Measurements from ENCODE around the gene THSD1.

GRCh38 chr13:52405369-52405766 is 604 bp downstream of the THSD1 start:
- TF ChIP-seq CTCF (IDR thresholded peaks at IDR 0.05 in 2 of 3, conservative IDR thresholded peaks at IDR 0.05 in 1 of 3; ENCODE audit: control insufficient read depth in 2 of 3, extremely low read depth in 1 of 3, insufficient read depth in 1 of 3, low read depth in 3 of 3, low read length in 3 of 3) (no peak), EZH2 (IDR thresholded peaks at IDR 0.05; ENCODE audit: borderline replicate concordance, control insufficient read depth, low read depth, low read length) (no peak)
